ENCODE data around the gene MAP3K9.

GRCh38 chr14:70836946-70837345, 27.6 kb upstream of the MAP3K9 start:
- TF ChIP-seq CTCF (IDR thresholded peaks at IDR 0.05; ENCODE audit: insufficient read depth, low read depth, low read length), result no peak
- TF ChIP-seq EZH2 (IDR thresholded peaks at IDR 0.05; ENCODE audit: insufficient read depth, low read length), result no peak
